GM18909 (cell line): ENCODE results near the gene OR2V2.
"Not testable (repeated sequence)": the region's sequence is repeated elsewhere in the genome, so short reads cannot be mapped to it uniquely, and the experiment has no call there.

Experiments
- ATAC-seq: cut with Tn5 transposase; IDR thresholded peaks from one replicate; pipeline ENCODE4 v1.9.1; 2021; ENCODE audit warnings: mild to moderate bottlenecking; ENCODE audit not compliant: unreplicated experiment, poor library complexity

Gene OR2V2

GRCh38 chr5:181167814-181168488, 20.6 kb downstream of the OR2V2 start:
- no peak for ATAC-seq

GRCh38 chr5:181168595-181169118, 21.3 kb downstream of the OR2V2 start:
- no peak for ATAC-seq

GRCh38 chr5:181169459-181170236, 22.3 kb downstream of the OR2V2 start:
- not testable (repeated sequence) for ATAC-seq

- no peak for ATAC-seq
Observed at GRCh38 chr5:181170237-181170825, 22.9 kb downstream of the OR2V2 start.

GRCh38 chr5:181170996-181171395, 23.6 kb downstream of the OR2V2 start:
- ATAC-seq = no peak

- ATAC-seq = no peak
Observed at GRCh38 chr5:181171782-181172181, 24.4 kb downstream of the OR2V2 start.

GRCh38 chr5:181173027-181173419, 25.6 kb downstream of the OR2V2 start:
- ATAC-seq = peak; percentile 54

- peak; percentile 62 for ATAC-seq
Observed at GRCh38 chr5:181173420-181174342, 26.3 kb downstream of the OR2V2 start.

GRCh38 chr5:181176254-181176952, 29.0 kb downstream of the OR2V2 start:
- ATAC-seq = no peak

GRCh38 chr5:181177559-181177958, 30.2 kb downstream of the OR2V2 start:
- not testable (repeated sequence) for ATAC-seq

GRCh38 chr5:181181650-181182565, 34.5 kb downstream of the OR2V2 start:
- peak; percentile 67 for ATAC-seq

- no peak for ATAC-seq
Observed at GRCh38 chr5:181182651-181183050, 35.3 kb downstream of the OR2V2 start.

- no peak for ATAC-seq
Observed at GRCh38 chr5:181184845-181185216, 37.4 kb downstream of the OR2V2 start.

GRCh38 chr5:181185560-181185959, 38.2 kb downstream of the OR2V2 start:
- ATAC-seq = no peak

GRCh38 chr5:181186022-181186421, 38.6 kb downstream of the OR2V2 start:
- ATAC-seq = no peak

GRCh38 chr5:181186986-181187499, 39.7 kb downstream of the OR2V2 start:
- no peak for ATAC-seq

- ATAC-seq = no peak
Observed at GRCh38 chr5:181187500-181188213, 40.3 kb downstream of the OR2V2 start.
